GM21528 (cell line): ENCODE measurements around the gene IFITM5.

ENCODE experiments used
- ATAC-seq: cut with Tn5 transposase; IDR thresholded peaks from one replicate; pipeline ENCODE4 v1.9.1; 2021; ENCODE audit warnings: mild to moderate bottlenecking, moderate library complexity; ENCODE audit not compliant: unreplicated experiment, low FRiP score

IFITM5 gene

DNA sequence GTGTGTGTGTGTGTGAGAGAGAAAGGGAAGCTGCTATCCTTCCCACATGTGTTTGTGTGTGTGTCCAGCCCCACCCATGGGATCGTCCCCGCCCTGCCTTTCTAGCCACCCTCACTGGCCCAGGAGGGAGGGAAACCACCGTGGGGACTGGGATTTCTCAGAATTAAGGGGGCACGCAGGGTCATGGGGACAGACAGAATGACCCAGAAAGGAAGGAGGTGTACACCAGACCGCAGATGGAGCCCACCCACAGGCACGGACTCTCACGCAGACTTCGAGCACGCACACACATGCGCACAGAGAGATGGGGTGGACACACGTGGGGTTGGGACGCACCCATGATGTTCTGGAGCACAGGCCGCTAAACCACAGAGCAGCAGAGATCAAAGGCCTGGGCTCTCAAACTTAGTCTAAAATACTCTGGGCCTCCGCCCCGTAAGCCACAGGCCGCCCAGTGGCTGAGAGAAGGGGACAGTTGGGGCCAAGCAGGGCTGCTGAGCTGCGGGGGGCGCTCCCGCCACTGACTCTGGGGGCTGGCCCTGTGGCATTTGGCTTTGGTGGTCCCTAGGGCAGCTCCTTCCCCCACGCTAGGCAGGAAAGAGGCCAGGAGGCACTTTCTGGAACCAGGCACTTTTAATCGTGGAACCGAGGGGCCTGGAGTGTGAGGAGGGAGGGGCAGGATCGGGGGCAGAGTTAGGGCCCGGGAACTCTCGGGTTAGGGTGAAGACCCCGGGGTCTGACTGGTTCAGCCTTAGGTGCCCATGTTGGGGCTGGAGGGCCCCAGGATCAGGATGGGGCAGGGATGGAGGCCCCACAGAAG is 1.5 kb downstream of the IFITM5 start:
- no peak for ATAC-seq

DNA sequence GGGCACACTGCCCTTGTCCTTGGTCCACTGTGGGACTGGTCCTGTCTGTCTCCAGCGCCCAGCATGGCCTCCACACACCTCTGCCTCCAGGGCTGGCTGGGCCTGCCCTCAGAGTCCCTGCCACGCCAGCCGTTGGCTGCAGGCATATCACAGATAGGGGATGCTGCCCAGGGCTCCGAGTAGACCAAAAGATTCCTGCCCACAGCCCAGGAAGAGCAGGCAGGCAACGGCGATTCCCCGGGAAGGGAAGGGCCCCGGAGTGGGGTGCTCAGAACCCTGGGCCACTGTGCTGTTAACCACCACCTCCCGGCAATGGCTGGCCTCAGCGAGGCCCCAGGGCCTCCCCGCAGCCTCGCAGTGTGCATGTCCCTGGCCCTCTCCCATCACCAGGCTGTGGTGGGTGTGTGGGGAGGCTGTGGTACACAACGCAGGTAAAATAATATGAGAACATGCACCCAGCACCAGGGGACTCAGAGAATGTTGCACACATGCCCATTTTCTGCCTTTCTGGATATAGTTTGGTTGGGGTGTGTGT is 2.2 kb downstream of the IFITM5 start:
- ATAC-seq = no peak

DNA sequence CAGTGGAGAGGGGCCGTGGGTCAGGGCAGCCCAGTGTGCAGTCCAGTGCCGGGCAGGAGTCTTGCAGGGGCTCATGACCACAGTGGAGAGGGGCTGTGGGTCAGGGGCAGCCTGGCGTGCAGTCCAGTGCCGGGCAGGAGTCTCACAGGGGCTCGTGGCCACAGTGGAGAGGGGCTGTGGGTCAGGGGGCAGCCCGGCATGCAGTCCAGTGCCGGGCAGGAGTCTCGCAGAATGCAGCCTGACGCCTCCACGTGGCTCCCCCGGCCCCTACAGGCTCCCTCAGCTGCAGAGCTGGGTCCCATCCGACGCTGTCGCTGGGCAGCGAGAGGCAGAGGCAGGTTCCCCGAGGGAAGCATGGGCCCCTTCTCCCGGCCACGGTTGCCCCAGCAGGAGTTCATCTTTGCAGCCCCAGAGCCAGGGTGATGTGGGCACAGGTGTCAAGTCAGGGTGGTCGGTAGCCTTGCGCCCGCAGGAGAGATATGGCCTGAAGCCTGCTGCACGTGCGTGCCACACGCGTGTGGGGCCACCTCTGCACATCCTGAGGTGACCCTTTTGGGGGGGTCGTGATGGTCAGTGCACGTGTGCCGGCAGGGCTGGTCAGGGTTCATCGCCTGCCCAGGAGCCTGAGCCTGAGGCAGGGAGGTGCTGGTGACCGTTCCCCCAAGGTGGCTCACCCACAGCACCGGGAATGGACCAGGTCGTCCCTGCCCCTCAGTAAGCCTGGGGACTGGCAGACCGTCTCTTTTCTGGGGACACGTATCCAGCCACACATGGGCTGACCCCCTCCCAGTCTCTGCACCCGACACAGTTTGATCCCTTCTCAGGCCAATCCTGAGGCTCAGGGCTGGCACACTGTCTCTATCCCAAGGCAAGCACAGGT is 2.9 kb downstream of the IFITM5 start:
- no peak for ATAC-seq

DNA sequence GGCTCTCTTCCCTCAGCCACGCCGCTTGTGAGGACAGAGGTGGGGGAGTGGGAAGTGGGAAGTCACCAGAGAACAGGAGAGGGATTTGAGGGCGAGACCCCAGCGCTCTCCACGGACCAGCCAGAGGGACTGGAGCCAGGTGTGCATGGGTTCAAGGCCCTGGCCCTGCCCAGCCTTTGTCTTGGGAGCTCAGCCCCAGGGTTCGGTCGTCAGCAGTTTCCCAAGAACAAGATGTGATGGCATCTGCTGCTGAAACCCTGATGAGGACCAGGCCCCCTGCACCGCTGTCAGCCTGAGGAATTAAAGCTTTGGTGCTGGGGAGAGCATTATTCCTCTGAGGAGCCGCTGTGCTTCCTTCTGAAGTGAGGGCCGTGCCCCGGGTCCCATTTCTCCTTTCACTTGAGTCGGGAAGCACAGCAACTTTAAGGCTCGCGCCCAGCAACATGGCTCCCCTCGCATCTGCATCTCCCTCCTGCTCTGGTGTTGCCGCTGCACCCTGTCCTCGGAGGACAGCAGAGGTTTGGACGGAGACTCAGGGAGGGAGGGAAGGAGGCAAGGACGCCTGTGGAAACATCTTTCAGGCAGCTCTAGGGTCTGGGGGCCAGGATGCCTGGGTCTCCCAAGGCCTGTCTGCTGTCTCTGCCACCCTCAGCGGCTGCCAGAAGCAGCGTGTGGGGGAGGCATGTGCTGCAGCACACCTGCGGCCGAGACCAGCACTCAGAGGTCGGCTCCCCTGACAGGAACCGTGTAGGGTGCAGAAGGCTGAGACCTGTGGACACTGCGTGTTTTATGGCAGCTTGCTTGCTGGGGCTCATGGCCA is 3.8 kb downstream of the IFITM5 start:
- no peak for ATAC-seq

DNA sequence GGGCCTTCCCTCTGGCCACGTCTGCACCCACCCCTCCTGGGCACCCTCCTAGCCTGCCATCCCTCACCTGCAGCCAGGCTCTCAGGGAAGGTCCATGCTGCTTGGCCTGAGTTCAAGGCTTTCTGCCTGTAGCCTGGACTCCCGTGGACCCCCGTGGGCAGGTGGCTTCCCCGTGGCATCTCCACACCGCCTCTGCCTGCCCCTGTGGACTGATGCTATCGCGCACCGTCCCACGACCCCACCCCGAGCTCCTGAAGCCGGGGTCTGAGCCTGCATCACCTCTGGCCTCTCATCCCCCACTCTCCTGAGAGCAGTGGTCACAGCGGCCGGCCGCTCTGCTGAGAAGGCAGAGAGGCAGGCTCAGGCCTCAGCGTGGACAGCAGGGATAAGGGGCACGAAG is 4.5 kb downstream of the IFITM5 start:
- ATAC-seq = no peak

DNA sequence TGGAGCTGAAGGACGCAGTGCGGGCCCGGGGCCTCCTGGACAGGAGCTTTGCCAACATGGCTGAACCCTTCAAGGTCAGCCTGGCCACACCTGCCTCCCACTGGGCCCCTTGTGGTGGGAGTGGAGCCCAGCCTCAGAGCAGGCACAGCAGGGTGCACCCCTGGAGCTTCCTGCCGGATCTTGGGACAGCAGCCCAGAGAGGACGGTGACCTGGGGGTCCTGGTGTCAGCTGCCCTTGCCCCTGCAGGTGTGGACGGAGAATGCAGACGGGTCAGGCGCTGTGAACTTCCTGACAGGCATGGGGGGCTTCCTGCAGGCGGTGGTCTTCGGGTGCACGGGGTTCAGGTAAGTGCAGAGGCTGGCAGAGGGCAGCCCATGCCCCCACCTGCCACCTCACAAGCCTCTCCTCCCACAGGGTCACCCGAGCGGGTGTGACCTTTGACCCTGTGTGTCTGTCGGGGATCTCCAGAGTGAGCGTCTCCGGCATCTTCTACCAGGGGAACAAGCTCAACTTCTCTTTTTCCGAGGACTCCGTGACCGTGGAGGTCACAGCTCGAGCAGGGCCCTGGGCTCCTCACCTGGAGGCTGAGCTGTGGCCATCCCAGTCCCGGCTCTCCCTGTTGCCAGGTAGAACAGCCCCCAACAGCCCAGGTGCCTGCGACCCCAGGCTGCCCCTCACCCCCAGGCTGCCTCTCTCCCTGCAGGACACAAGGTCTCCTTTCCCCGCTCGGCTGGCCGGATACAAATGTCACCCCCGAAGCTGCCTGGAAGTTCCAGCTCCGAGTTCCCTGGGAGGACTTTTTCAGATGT is 5.3 kb downstream of the IFITM5 start:
- ATAC-seq = no peak

DNA sequence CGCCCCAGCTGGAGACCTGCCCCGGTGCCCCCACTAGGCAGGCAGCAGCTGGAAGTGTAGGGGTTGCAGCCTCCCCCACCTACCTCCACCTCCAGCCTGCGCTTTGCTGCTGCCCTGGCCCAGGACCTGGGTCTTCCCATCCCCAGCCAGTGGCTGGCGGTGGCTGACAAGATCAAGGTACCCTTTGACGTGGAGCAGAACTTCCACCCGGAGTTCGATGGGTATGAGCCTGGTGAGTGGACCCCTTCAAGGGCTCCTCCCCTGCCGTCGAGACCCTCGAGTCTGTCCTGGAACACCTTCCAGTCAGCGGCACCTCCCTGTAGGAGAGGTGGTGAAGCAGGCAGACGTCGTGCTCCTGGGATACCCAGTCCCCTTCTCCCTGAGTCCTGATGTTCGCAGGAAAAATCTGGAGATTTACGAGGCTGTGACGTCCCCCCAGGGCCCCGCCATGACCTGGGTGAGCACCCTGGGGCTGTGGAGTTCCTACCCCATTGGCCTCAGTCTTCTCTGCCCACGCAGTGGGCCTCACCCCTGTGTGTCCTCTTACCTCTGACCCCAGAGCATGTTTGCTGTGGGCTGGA is 6.0 kb downstream of the IFITM5 start:
- ATAC-seq = no peak

DNA sequence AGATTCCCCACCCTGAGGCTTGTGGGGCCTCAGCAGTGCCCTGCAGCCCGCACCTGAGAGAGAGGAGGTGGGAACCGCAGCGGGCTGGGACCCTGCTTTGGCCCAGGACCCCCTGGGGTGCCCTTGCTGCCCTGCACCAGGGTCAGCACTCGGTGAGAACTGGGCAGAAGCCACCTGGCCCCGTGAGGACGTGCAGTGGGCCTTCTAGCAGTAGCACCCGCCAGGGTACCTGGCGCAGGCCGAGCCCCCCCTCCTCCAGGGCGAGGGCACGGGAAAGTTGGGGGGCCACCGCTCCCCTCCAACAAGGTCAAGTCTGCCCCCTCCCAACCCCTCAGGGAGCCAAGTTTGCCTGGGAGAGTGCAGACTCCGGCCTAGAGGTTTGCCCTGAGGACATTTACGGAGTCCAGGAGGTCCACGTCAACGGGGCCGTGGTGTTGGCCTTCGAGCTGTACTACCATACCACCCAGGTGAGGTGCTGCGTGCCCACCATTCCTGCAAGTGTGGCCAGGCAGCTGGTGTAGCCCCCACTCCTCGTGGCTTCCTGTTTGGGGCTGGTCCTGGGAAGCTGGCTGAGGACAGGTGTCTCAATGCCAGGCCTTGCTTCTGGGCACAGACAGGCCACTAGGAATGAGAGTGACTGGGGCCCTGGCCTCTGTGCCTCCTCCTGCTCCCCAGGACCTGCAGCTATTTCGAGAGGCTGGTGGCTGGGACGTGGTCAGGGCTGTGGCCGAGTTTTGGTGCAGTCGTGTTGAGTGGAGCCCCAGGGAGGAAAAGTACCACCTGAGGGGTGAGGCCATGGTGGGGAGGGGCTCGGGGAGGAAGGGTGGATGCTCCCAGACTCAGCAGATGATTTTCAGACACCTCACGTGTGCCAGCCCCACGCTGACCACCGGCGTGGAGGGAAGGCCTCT is 6.9 kb downstream of the IFITM5 start:
- no peak for ATAC-seq

DNA sequence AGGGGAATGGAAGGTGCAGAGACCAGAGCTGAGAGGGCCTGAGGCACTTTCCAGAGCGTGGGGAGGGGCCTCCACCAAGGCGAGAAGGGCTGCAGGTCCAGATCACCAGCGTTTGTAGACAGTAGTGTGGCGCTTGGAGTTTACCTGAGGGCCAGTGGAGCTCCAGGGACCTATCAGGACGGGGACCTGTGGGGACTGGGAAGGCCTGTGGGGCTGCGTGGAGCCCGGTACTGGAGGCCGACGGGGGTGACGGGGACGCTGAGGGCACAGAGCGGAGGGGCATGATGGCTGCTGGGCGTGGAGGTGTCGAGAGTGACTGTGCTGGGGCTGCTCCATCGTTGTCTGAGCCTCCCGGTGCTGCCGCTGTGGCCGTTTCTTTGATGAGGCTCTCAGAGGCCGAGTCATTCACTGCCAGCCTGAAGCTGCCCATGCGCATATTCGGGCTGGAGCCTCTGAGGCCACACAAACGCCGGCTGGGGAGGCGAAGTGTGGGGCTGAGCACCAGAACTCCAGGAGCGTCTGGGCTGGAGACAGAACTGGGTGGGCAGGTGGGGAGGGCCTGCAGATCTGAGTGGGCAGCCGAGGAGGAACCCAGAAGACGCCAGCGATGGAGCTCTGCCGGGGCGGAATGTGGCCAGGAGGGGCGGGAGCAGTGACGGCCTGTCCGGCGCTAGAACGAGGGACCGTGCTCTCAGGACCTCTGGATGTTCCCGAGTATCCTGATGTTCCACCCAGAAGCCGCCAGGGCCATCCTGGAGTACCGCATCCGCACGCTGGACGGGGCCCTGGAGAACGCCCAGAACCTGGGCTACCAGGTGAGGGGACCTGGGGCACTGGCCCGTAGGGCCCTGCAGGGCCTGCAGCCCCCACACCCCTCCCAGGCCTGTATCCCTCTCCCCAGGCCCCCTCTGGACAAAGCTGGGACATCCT is 7.8 kb downstream of the IFITM5 start:
- ATAC-seq = no peak

DNA sequence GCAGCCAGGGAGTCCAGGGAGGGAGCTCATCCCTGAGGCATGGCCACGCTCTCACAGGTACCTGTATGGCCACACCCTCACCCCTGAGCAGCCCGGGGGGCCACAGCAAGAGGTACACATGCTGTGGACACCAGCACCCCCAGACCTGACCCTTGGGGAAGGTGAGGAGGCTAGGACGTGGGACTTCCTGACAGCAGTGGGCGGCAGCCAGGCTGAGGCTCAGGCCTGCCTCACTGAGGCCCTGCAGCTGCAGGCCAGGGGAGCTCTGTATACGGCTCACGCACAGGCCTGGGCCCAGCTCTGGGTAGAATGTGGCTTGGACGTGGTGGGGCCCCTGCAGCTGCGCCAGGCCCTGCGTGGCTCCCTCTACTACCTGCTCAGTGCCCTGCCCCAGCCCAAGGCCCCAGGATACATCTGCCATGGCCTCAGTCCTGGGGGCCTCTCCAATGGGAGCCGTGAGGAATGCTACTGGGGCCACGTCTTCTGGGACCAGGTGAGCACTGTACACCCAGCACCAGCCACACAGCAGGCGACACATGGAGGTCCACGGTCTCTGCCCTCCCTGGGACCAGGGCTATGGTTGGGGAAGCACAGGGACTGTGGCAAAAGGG is 8.6 kb downstream of the IFITM5 start:
- no peak for ATAC-seq

DNA sequence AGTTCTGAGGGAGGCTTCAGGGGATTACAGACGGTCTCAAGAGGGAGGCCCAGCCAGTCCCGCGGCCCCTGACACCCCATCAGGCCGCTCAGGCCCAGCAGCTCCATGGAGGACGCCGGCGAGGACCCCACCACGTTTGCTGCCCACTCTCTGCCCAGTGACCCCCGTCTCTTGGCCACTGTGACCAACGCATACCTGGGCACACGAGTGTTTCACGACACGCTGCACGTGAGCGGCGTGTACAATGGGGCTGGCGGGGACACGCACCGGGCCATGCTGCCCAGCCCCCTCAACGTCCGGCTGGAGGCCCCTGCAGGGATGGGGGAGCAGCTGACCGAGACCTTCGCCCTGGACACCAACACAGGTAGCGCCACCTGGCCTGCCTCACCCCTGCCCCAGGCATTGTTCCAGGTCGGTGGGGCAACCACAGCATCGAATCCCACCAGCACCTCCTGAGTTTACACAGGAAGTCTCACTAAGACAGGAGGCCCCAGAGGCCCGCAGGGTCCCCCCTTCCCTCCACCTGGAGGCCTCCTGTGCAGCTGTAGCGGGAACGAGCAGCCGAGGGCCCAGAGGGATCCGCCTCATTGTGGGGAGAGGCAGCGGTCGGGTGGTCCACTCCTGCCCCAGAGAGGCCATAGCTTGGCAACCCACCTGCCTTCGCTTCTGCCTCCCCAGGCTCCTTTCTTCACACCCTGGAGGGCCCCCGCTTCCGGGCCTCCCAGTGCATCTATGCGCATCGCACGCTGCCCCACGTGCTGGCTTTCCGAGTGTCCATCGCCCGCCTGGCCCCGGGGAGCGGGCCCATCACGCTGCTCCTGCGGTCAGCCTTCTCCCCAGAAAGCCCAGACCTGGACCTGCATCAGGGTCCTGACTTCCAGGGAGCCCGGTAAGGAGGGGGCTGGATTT is 9.4 kb downstream of the IFITM5 start:
- ATAC-seq = no peak

DNA sequence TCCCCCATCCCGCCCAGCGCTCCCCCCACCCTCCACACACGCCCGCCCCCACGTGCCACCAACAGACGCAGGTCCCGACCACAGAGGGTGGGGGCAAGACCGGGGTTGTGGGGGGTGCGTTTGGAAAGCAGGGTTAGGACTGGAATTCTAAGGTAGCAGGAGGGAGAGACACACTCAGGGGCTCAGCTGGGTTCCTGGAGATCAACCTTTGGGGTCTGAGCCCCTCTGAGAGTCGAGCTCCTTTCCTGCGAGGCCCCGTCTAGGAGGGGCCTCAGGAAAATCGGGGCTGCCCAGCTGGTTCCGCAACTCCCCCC is 10.0 kb downstream of the IFITM5 start:
- no peak for ATAC-seq

DNA sequence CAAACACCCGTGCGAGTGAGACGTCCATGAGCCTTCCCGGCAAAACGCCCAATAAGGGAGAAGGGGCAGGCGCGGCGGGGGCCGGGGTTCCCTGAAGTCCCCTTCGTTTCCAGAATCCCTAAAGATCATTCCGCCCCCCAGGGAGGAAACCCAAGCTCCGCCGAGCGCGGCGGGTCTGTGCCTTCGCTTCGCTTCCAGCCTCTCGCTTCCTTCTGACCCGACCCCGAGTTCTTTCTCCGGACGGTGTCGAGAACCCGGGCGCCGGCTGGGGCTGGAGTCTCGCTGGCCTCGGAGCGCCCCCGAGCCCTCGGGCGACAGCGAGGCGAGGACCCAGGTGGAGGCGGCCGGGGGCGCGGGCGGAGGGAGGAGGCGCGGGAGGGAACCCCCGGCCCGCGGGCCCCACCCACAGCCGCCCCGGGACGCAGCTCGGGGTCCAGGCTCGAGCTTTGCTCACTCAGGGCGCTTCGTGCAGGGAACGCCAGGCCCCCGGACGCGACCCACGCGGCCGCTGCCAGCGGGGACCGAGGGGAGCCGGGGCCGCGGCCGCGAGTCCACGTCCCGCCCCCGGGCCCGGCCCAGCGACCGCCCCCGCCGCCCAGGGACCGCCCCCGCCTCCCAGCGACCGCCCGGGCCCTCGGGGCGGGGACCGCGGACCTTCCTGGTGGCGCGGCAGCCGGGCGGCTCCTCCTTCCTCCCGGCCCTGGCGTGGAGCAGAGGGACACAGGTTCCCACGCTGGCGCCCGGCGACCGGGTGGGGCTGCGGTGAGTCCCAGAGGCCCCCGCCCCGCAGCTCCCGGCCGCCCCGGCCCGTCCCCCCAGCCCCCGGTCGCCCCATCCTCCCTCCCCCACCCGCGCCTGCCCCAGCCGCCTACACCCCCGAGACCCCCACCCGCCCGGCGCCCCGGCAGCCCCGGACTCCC is 10.6 kb downstream of the IFITM5 start, which contains the start of gene PGGHG:
PGGHG (plus strand) TSS at position 649 of the 920 bp plus-strand sequence. CDS start 691 bp downstream, outside the sequence.
- peak; percentile 64 for ATAC-seq

DNA sequence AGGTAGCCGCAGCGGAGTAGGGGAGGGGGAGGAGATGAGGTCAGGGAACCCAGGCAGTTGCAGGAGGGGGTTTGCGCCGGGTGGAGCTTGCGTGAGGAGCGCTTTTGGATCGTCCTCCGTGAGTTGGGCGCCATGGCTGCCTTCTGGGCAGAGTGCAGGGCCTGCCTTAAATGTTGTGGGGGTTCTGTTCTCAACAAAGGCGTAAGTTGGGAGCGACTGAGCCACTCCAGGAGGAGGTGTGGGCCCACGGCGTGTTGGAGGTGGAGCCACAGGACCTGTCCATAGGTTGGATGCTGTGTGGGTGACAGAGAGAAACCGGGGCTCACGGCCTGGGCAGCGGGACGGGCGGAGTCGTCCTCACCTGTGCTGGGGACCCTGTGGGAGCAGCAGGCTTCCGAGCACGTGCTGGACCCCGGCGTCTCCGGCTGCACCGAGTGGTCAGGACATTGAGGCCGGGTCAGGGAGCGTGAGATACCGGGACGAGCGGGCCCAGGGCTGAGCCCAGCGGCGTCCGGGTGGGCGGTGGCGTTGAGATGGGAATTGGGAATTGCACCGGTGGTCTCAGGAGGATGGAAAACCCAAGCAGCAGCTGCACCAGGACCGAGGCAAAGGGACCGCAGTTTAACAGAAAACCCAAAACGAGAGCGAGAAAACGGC is 11.4 kb downstream of the IFITM5 start:
- no peak for ATAC-seq
